Hepatic stellate cell (primary cell): Measurements from ENCODE around the gene CSF1.

Experiments used
- DNase-seq: peaks from one replicate; pipeline ENCODE4 v3.0.0; 2011; ENCODE audit warnings: low spot score

CSF1 gene

DNA sequence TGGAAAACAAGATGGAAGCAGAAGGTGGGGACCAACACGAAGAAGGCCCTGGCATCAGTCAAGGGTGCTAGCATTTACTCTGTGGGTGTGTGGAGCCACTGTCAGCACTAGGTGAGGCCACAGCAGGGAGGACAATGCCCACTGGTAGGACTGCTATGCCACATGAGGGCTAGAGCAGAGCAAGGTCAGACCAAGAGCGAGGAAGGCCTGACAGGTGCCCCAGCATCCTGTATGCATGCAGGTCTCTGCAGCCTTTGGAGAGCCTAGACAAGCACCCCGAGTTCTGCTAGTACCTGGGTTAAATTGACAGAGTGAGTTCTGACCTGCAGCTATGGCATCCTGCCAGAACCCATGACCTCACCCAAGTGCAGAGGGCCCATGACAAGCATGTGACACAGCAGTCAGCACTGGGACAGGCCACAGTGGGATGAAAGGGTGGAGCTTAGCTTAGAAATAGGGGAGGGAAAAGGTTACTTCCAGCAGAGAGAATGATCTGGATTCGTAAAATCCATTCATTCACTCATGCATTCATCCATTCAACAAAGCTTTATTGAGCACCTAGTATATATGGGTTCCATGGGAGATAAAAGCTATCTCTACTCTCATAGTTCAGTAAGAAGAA is 9.0 kb upstream of the CSF1 start:
- DNase-seq, result no peak

DNA sequence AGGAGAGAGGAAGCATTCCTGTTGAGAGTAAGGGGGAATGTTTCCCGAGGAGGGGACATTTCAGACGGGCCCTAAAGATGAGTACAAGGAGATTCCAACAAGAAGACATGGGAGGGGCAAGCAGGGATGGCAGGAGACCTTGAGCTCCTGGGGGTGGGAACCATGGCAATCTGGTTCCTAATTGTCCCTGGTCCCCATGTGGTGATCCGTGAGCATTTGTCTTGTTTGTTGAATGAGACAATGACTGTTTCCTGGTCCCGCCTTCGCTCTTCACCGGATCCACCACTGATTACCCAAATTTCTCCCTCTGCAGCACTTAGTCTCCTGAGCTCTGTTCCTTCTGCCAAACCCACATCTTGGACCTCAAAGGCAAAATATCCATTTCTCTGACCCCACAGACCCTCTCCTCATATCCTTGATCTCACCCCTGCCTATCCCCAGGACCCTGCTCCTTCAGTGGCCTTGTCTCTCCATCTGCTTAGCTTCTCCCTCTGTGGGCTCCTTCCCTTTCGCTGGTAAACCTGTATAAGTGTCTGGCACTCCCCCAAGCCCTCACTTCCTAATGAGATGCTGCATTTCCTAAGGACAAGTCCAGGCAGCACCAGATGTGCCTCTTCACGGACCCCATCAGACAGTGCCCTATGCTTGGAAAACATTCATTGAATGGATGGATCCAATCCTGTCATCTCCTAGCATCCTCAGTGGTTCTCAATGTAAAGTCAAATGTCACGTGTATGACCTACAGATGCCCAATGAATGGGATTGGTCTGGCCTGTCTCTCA is 8.3 kb upstream of the CSF1 start:
- no peak for DNase-seq

DNA sequence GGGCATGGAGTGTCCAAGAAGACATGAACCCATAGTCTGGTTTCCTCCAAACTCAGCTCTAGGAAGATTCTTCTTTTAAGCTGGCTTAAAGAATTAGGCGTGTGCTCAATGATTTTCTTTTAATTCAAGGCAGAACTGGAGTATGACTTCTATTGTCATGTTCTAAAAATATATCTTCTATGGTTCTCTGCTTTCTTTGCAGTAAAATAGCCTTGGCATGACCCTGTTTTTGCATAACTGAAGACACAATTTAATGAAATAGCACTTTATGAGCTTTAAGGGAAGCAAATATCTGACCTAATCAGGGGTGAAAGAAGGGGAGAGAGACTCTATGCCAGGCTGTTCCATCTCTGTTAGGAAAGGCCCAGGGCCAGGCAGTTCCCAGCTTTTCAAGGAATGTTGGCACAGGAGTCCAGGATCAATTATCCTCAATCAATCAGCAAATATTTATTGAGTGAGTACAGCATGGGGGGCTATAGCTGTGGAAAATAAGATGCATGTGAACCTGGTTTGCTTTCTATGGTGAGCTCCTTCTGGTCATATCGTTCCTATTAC is 7.2 kb upstream of the CSF1 start:
- DNase-seq, result no peak

DNA sequence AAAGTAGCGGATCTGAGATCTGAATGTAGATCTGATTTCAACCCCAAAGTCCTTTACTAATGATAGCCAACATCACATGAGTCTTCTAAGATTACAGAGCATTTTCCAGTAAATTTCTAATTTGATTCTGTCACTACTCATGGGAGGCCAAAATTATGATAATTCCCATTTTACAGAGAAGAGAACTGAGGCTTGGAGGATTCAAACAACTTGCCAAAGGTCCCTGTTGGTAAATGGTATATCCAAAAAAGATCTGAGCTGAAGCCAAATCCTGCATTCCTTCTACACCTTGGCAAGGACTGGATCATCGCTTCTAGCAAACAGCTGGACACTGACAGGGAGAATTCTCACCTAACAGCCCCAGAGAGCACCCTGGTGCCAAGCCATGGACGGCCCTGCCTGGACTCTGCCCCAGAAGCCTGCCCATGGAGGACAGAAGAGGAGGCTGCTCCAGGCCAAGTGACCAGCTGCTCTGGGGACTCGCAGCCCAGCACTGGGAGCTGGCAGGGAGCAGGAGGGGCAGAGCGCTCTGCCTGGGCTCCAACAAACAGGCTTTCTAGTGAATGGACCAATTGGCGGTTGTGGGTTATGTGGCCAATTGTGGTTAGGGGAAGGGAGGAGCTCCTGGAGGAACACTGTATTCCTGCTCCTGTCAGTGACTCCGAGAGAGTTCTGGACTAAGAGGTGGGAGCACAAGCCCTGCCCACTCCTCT is 6.4 kb upstream of the CSF1 start:
- no peak for DNase-seq

DNA sequence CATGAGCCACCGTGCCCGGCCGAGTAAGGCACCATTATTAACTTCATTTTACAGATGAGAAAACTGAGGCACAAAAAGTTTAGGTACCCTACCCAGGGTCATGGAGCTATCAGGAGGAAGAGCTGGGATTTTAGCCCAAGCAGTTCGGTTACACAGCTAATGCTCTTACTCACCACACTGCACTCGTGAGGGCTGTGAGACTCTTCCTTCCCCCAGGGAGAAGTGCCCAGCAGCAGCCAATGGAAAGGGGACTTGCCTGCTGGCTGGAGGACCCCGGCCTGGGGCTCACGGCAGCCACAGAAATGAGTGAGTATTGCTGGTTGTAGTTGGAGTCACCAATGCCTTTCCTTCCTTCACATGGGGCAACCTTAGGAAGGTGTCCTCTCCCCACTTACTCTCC is 5.2 kb upstream of the CSF1 start:
- no peak for DNase-seq

DNA sequence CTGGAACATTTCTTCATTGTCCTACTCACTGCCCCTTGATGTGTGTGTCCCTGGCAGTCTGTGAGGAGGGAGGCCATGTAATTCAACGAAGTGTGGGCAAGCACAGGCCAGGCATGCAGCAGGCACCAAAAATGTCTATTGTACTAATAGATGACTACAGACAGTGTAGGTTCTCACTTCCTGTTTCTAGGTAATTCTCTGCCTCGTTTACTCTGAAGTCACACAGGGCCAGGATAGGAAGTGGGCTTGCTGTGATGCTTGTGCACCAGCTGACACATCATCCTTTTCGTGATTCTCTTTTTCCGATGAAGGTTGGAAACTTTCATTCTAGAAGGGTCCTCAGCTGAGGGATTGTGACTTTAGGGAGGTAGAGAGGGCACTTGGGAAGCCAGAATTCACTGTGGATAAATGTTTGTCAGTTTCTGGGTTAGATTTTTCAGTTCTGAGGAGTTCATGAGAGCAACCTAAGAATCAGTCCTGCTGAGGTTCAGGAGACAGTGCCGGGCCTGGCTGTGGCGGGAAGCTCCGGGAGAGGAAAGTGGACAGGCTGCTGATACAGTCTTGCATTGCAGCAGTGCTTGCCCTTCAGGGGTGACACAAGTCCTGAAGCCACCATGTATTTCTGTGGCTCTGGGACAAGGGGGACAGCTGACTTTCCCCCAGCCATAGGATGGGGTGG is 4.3 kb upstream of the CSF1 start:
- DNase-seq, result no peak

- no peak for DNase-seq
These were observed 3.8 kb upstream of the CSF1 start for GRCh38 chr1:109906839-109907180.

- DNase-seq, result no peak
These were observed 3.4 kb upstream of the CSF1 start for GRCh38 chr1:109907190-109907774.

DNA sequence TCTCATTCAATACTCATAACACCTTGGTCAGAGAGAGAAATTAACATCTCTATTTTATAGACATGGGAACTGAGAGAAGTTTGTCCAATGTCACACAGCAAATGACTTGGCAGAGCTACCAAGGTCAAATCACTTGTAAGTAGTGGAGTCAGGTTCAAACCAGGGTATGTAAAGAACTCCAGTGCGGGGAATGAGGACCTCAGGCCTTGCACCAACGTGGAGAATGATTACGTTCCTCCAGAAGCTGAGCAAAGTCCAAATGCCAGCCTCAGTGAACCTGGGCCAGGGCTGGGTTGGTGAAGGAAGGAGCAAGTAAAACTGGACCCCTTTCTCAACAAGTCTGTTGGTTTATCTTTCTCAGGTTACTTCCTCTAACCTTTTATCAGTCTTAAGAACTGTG is 1.8 kb upstream of the CSF1 start:
- DNase-seq, result no peak

- no peak for DNase-seq
These were observed 1.1 kb upstream of the CSF1 start for GRCh38 chr1:109909561-109909960.

DNA sequence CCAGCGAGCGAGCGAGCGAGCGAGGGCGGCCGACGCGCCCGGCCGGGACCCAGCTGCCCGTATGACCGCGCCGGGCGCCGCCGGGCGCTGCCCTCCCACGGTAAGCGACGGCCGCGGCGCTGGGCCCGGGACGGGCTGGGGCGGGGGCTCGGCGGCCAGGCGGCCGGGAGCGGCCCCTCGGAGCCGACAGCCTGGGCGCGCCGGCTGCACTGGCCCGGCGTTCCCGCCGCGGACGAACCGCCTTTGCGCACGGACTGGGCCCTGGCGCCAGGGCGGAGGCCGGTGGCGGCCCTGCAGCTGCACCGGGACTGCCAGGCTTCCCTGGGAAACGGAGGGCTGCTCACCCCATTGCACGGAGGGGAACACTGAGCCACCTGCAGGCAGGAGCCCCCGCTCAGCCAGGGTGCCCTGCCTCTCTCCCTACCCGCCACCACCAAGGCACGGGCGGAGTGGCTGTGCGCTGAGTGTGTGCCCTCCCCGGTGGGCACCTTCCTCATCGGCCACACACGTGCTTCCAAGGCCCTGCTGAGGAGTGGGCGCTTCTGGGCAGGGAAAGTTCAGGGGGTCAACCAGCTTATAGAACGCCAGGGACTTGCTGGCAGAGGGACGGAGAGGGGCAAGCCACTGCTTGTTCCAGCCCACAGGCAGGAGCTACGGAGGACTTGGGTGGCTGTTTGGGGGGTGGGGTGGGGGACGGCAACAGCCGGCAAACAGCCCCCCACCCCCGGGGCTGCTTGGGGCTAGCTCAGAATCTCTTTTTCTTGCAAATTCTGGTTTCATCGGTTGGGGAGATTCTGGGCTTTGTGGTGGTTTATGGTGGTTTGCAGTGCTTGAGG is 532 bp downstream of the CSF1 start:
- peak; percentile 49 for DNase-seq

- DNase-seq, result peak; percentile 41
These were observed 1.7 kb downstream of the CSF1 start for GRCh38 chr1:109912214-109912861.

DNA sequence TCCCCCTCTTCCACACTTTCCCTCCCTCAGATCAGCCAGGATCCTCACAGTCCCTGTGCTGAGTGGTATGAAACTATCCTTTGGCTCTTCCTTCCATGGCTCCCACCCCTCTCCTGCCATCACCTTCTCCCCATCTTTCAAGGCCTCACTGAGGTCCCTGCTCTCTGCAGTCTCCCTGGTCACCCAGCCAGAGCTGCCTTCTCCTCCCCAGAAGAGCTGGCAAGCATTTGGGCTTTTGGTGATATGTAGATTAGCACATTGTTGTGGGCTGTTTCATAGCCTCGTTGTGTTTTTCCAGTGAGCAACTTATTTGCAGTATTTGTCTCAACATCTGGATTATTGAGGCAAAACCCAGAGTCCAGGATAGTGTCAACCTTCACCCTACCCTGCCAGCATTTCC is 2.2 kb downstream of the CSF1 start:
- DNase-seq, result peak; percentile 47

DNA sequence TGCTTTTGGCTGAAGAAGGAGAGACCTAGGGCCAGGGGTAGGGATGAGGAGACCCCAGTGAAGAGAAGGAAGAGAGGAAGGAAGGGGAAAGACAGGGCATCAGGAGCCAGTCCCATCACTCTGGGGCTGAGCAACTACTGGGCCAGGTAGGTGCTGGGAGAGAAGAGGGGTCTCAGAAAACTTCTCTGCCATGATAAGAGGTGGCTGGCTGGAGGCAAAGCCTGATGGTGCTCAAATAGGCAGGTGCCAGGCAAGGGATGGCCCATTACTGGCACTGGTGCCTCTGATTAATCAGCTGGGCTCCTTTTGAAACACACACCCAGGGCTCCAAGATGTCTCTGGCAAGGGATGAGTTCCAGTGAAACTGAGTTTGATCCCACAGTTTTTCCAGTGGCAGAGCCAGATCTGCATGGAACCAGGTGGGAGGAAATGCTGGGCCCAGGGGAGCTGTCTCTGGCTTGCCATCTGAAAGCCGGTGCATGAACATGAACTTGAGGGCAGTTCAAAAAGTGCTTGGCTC is 2.8 kb downstream of the CSF1 start:
- DNase-seq, result no peak

GRCh38 chr1:109914587-109915240 is 4.1 kb downstream of the CSF1 start:
- DNase-seq, result no peak

DNA sequence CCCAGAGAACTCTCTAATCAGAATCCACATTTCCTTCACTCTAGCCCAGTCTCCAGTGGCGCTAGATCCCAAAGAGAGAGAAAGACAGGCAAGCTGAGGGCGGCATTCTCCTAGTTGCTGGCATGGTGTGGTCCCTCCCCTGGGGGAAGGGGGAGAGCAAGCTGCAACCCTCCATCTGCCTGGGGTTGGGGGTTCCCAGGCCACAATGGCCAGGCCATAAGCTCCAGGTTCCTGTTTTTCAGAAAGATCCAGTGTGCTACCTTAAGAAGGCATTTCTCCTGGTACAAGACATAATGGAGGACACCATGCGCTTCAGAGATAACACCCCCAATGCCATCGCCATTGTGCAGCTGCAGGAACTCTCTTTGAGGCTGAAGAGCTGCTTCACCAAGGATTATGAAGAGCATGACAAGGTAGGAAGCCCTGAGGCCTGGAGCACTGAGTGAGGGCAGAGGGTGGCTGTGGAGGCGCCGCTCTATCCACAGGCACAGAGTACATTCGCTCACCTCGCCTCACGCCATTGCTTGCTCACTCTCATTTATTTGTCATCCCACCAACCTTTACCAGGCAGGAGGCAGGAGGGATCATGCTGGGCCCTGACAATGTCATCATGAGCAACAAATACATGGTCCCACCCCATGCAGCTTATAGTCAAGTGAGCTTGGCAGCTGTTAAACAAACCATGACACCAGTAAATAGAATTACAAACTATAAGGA is 6.6 kb downstream of the CSF1 start:
- DNase-seq, result no peak

DNA sequence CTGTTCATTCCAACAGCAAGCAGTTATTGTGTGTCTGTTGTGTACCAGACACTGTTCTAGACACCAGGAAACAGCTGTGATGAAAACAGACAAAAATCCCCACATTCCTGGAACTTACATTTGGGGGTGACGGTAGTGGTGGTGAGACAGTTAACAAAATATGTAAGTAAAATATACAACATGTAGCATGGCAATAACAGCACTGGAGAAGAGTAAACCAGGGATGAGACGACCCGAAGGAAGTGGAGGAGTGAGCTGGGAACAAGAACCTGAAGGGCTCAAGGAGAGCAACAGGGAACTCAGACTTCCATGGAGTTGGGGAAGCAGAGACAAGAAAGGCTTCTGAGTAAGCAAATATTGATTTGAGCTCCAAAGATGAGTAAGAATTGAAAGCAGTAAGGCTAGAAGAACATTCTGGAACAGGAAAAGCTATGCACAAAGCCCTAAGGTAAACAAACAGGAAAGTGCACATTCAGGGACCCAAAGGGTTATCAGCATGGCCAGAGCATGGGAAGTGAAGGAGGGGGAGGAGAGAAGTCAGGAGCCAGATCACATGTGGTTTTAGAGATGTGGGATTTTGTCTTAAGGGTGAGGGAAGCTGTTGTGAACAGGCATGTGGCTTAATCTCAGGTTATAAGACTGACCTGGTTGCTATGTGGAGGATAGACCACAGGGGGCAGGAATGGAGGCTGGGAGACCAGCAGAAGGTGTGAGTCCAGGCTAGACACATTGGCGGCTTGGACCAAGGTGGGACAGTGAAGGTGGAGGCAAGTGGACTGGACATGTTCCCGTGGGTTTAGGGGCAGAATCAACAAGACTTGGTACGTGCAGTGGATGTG is 7.3 kb downstream of the CSF1 start:
- peak; percentile 45 for DNase-seq

DNA sequence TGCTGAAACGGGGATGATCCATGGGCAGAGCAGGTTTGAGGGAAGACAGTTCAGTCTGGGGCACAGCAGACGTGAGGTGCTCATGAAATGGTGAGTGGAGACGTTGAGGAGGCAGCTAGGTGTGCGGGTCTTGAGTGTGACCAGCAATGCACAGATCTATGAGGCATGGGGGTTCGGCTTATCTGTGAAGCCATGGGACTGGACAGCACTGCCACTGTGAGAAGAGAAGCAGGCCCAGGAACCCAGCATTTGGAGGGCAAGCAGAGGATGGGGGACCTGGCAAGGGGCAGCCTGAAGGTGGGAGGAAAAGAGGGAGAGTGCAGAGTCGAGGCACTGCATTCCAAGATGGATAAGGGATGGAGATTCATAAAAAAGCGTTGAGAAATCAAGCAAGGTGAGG is 8.0 kb downstream of the CSF1 start:
- DNase-seq, result no peak
